Mesodermal cell (in vitro differentiated cells): ENCODE results near the gene GPR183.

Experiments
- H3K27ac ChIP-seq: 2 replicates; pipeline ENCODE4 v1.7.0; 2013; ENCODE audit warnings: mild to moderate bottlenecking, low read depth, low read length, moderate library complexity; ENCODE audit not compliant: severe bottlenecking
- H3K36me3 ChIP-seq: 2 replicates; pipeline ENCODE4 v1.7.1; 2013; ENCODE audit warnings: mild to moderate bottlenecking, low read length, moderate library complexity; ENCODE audit not compliant: control insufficient read depth, insufficient read depth
- H3K4me1 ChIP-seq: one replicate; pipeline ENCODE4 v1.7.1; 2013; ENCODE audit warnings: mild to moderate bottlenecking, low read length; ENCODE audit not compliant: insufficient read depth, control insufficient read depth, poor library complexity, severe bottlenecking
- H3K4me3 ChIP-seq: 2 replicates; pipeline ENCODE4 v1.7.0; 2013; ENCODE audit warnings: low read length, control low read depth, mild to moderate bottlenecking; ENCODE audit not compliant: insufficient read depth, poor library complexity, severe bottlenecking; ENCODE audit errors: extremely low read depth
- H3K9me3 ChIP-seq: 2 replicates; pipeline ENCODE4 v1.7.1; 2013; ENCODE audit warnings: mild to moderate bottlenecking, low read length, moderate library complexity; ENCODE audit not compliant: control insufficient read depth
- WGBS, 2 experiments: methylation state at CpG; one replicate each; pipeline ENCODE4 v1.1.5; 2013; ENCODE audit warnings: missing lambda C conversion rate in 2 of 2; ENCODE audit not compliant: insufficient coverage in 2 of 2; 5-methylcytosine and 5-hydroxymethylcytosine counted together

The GPR183 gene

GRCh38 chr13:99335603-99336002 lies 28.4 kb upstream of the GPR183 start:
- H3K4me3 ChIP-seq = no peak overlapping the region
- H3K27ac ChIP-seq = no peak overlapping the region
- no CpG with 5 or more reads among the region's 4 CpGs for WGBS, 2 experiments
- peaks cover 23% of the 10 kb centered on the region for H3K36me3 ChIP-seq
- no peaks in the 10 kb centered on the region for H3K9me3 ChIP-seq
- H3K4me1 ChIP-seq = no peaks in the 10 kb centered on the region

GRCh38 chr13:99335087-99335486 lies 27.9 kb upstream of the GPR183 start:
- H3K36me3 ChIP-seq = peaks cover 17% of the 10 kb centered on the region
- no peaks in the 10 kb centered on the region for H3K4me1 ChIP-seq
- no peaks in the 10 kb centered on the region for H3K9me3 ChIP-seq
- no peak overlapping the region for H3K4me3 ChIP-seq
- WGBS, 2 experiments = no CpG with 5 or more reads among the region's 2 CpGs
- H3K27ac ChIP-seq = no peak overlapping the region

- WGBS, 2 experiments = 94% methylated on average over 2 of the region's 3 CpGs; no CpG with 5 or more reads in 1 of the 2 experiments
- Histone ChIP-seq H3K4me3 (no peak overlapping the region), H3K36me3 (peaks cover 25% of the 10 kb centered on the region), H3K9me3 (no peaks in the 10 kb centered on the region), H3K27ac (no peak overlapping the region), H3K4me1 (no peaks in the 10 kb centered on the region)
These were observed 27.0 kb upstream of the GPR183 start for GRCh38 chr13:99334221-99334620.

GRCh38 chr13:99332456-99332855 lies 25.3 kb upstream of the GPR183 start:
- no peak overlapping the region for H3K4me3 ChIP-seq
- peaks cover 20% of the 10 kb centered on the region for H3K36me3 ChIP-seq
- H3K9me3 ChIP-seq = no peaks in the 10 kb centered on the region
- H3K27ac ChIP-seq = no peak overlapping the region
- no peaks in the 10 kb centered on the region for H3K4me1 ChIP-seq
- WGBS, 2 experiments = 95 to 97% methylated on average over 4 to 9 of the region's 9 CpGs

GRCh38 chr13:99331881-99332293 lies 24.7 kb upstream of the GPR183 start:
- Histone ChIP-seq H3K4me1 (no peaks in the 10 kb centered on the region), H3K4me3 (no peak overlapping the region), H3K27ac (no peak overlapping the region), H3K36me3 (peaks cover 20% of the 10 kb centered on the region), H3K9me3 (no peaks in the 10 kb centered on the region)
- WGBS, 2 experiments = 94 to 100% methylated on average over 5 of the region's 5 CpGs

- 67% methylated on average over 4 of the region's 6 CpGs; no CpG with 5 or more reads in 1 of the 2 experiments for WGBS, 2 experiments
- H3K9me3 ChIP-seq = no peaks in the 10 kb centered on the region
- peaks cover 23% of the 10 kb centered on the region for H3K36me3 ChIP-seq
- no peaks in the 10 kb centered on the region for H3K4me1 ChIP-seq
- H3K4me3 ChIP-seq = no peak overlapping the region
- H3K27ac ChIP-seq = no peak overlapping the region
These were observed 23.7 kb upstream of the GPR183 start for GRCh38 chr13:99330942-99331341.

GRCh38 chr13:99329477-99329876 lies 22.3 kb upstream of the GPR183 start:
- Histone ChIP-seq H3K36me3 (peaks cover 23% of the 10 kb centered on the region), H3K4me1 (no peaks in the 10 kb centered on the region), H3K9me3 (no peaks in the 10 kb centered on the region), H3K4me3 (no peak overlapping the region), H3K27ac (no peak overlapping the region)
- 100% methylated on average over 1 of the region's 1 CpG for WGBS, 2 experiments

- Histone ChIP-seq H3K36me3 (peaks cover 22% of the 10 kb centered on the region), H3K27ac (no peak overlapping the region), H3K4me3 (no peak overlapping the region), H3K9me3 (no peaks in the 10 kb centered on the region), H3K4me1 (no peaks in the 10 kb centered on the region)
- no CpG with 5 or more reads among the region's 2 CpGs for WGBS, 2 experiments
These were observed 20.6 kb upstream of the GPR183 start for GRCh38 chr13:99327761-99328160.

GRCh38 chr13:99327126-99327525 lies 19.9 kb upstream of the GPR183 start:
- Histone ChIP-seq H3K4me1 (no peaks in the 10 kb centered on the region), H3K4me3 (no peak overlapping the region), H3K36me3 (peaks cover 20% of the 10 kb centered on the region), H3K9me3 (no peaks in the 10 kb centered on the region), H3K27ac (no peak overlapping the region)
- 100% methylated on average over 1 of the region's 2 CpGs; no CpG with 5 or more reads in 1 of the 2 experiments for WGBS, 2 experiments

GRCh38 chr13:99326012-99326411 lies 18.8 kb upstream of the GPR183 start:
- Histone ChIP-seq H3K9me3 (no peaks in the 10 kb centered on the region), H3K4me1 (no peaks in the 10 kb centered on the region), H3K36me3 (peaks cover 20% of the 10 kb centered on the region), H3K27ac (no peak overlapping the region), H3K4me3 (no peak overlapping the region)

- Histone ChIP-seq H3K4me3 (no peak overlapping the region), H3K36me3 (peaks cover 11% of the 10 kb centered on the region), H3K9me3 (no peaks in the 10 kb centered on the region), H3K27ac (no peak overlapping the region), H3K4me1 (no peaks in the 10 kb centered on the region)
- whole genome bisulfite sequencing, 2 experiments = 100% methylated on average over 1 to 2 of the region's 3 CpGs
These were observed 16.3 kb upstream of the GPR183 start for GRCh38 chr13:99323488-99323887.
